ENCODE measurements around the gene MITD1. TPM values are rescaled to one million over a fixed set of nuclear protein-coding genes. Genes with fewer than 3 reads are reported as not detected.

Gene MITD1
- polyA plus RNA-seq, 1 donor from 2014 or later: 87.7 TPM

DNA sequence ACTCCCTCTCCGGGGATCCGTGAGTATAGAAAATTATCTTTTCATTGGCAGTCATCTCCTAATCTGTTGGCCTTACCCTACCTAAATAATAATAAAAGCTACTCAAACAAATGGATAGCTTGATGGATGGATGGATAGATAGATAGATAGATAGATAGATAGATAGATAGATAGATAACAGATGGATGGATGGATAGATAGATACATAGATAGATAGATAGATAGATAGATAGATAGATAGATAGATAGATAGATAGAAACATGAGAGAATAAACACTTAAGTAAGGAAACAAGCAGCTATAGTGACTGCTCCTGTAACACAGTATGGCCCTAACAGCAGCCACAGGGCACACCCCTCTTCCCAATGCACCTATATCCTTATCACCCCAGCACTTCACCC, 35.2 kb upstream of the MITD1 start:
- no peak overlapping the region for H2AFZ ChIP-seq (ENCODE audit: low read depth, low read length)
- no peaks in the 10 kb centered on the region for H4K20me1 ChIP-seq (ENCODE audit: insufficient read depth)
- no peaks in the 10 kb centered on the region for H3F3A ChIP-seq (ENCODE audit: insufficient read depth, low read length, poor library complexity, severe bottlenecking)
- H3K9ac ChIP-seq (ENCODE audit: low read length): no peak overlapping the region
- H3K9me2 ChIP-seq (ENCODE audit: insufficient read depth, low read length): no peaks in the 10 kb centered on the region
- H3K36me3 ChIP-seq (ENCODE audit: insufficient read depth, low read length): no peaks in the 10 kb centered on the region
- no peak overlapping the region for H3K27ac ChIP-seq (ENCODE audit: low read length)
- no peak overlapping the region for H3K4me3 ChIP-seq (ENCODE audit: low read length)
- no peaks in the 10 kb centered on the region for H3K79me2 ChIP-seq (replicated peaks; ENCODE audit: insufficient read depth, low read length)
- no peak for TF ChIP-seq TAF1 (IDR thresholded peaks at IDR 0.05; ENCODE audit: low read depth)
- no peak for TF ChIP-seq SMC3 (conservative IDR thresholded peaks at IDR 0.05; ENCODE audit: poor library complexity)
- TF ChIP-seq RAD21 (conservative IDR thresholded peaks at IDR 0.05): no peak
- TF ChIP-seq MXI1 (conservative IDR thresholded peaks at IDR 0.05; ENCODE audit: poor library complexity, severe bottlenecking): no peak
- TF ChIP-seq EZH2 (IDR thresholded peaks at IDR 0.05; ENCODE audit: borderline replicate concordance, insufficient read depth, low read length, poor library complexity, severe bottlenecking): no peak
- TF ChIP-seq, protein P1, sequence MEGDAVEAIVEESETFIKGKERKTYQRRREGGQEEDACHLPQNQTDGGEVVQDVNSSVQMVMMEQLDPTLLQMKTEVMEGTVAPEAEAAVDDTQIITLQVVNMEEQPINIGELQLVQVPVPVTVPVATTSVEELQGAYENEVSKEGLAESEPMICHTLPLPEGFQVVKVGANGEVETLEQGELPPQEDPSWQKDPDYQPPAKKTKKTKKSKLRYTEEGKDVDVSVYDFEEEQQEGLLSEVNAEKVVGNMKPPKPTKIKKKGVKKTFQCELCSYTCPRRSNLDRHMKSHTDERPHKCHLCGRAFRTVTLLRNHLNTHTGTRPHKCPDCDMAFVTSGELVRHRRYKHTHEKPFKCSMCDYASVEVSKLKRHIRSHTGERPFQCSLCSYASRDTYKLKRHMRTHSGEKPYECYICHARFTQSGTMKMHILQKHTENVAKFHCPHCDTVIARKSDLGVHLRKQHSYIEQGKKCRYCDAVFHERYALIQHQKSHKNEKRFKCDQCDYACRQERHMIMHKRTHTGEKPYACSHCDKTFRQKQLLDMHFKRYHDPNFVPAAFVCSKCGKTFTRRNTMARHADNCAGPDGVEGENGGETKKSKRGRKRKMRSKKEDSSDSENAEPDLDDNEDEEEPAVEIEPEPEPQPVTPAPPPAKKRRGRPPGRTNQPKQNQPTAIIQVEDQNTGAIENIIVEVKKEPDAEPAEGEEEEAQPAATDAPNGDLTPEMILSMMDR (IDR thresholded peaks at IDR 0.05; ENCODE audit: poor library complexity, severe bottlenecking): no peak
- TF ChIP-seq, protein P2, sequence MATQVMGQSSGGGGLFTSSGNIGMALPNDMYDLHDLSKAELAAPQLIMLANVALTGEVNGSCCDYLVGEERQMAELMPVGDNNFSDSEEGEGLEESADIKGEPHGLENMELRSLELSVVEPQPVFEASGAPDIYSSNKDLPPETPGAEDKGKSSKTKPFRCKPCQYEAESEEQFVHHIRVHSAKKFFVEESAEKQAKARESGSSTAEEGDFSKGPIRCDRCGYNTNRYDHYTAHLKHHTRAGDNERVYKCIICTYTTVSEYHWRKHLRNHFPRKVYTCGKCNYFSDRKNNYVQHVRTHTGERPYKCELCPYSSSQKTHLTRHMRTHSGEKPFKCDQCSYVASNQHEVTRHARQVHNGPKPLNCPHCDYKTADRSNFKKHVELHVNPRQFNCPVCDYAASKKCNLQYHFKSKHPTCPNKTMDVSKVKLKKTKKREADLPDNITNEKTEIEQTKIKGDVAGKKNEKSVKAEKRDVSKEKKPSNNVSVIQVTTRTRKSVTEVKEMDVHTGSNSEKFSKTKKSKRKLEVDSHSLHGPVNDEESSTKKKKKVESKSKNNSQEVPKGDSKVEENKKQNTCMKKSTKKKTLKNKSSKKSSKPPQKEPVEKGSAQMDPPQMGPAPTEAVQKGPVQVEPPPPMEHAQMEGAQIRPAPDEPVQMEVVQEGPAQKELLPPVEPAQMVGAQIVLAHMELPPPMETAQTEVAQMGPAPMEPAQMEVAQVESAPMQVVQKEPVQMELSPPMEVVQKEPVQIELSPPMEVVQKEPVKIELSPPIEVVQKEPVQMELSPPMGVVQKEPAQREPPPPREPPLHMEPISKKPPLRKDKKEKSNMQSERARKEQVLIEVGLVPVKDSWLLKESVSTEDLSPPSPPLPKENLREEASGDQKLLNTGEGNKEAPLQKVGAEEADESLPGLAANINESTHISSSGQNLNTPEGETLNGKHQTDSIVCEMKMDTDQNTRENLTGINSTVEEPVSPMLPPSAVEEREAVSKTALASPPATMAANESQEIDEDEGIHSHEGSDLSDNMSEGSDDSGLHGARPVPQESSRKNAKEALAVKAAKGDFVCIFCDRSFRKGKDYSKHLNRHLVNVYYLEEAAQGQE (IDR thresholded peaks at IDR 0.05; ENCODE audit: borderline replicate concordance): no peak
- TF ChIP-seq POLR2AphosphoS5 (IDR thresholded peaks at IDR 0.05): no peak
- TF ChIP-seq EP300 (conservative IDR thresholded peaks at IDR 0.05; ENCODE audit: poor library complexity, severe bottlenecking): no peak
- H3K9me3 ChIP-seq (ENCODE audit: low read length): no peaks in the 10 kb centered on the region
- no peaks in the 10 kb centered on the region for H3K27me3 ChIP-seq (ENCODE audit: insufficient read depth, low read depth, low read length)
- no peak overlapping the region for H3K4me2 ChIP-seq (ENCODE audit: low read length)

DNA sequence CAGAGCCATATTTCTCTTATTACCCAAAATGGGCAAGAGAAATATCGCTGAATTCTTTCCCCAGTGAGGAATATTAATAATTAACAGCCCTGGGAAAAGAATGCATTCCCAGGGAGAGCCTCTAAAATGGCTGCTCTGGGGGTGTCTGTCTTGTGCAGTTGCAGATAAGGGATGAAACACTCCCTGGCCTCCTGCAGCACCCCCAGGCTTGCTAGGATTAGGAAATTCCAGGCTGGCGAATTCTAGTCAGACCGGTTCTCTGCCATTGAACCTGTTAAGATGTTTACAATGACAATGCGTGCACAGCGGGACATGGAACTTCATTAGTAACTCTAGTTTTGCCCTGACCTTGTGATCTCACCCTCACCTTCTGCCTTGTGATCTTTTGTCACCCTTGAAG, 24.6 kb upstream of the MITD1 start:
- Histone ChIP-seq H3K9me2 (ENCODE audit: insufficient read depth, low read length) (no peaks in the 10 kb centered on the region), H3K27ac (ENCODE audit: low read length) (no peak overlapping the region), H3K4me3 (ENCODE audit: low read length) (no peak overlapping the region), H3K4me2 (ENCODE audit: low read length) (no peak overlapping the region), H2AFZ (ENCODE audit: low read depth, low read length) (no peak overlapping the region), H4K20me1 (ENCODE audit: insufficient read depth) (no peaks in the 10 kb centered on the region), H3K9me3 (ENCODE audit: low read length) (no peaks in the 10 kb centered on the region), H3K36me3 (ENCODE audit: insufficient read depth, low read length) (no peaks in the 10 kb centered on the region), H3K9ac (ENCODE audit: low read length) (no peak overlapping the region), H3K79me2 (replicated peaks; ENCODE audit: insufficient read depth, low read length) (no peaks in the 10 kb centered on the region), H3F3A (ENCODE audit: insufficient read depth, low read length, poor library complexity, severe bottlenecking) (no peaks in the 10 kb centered on the region), H3K27me3 (ENCODE audit: insufficient read depth, low read depth, low read length) (no peaks in the 10 kb centered on the region)
- no peak for TF ChIP-seq RAD21 (conservative IDR thresholded peaks at IDR 0.05)
- no peak for TF ChIP-seq POLR2AphosphoS5 (IDR thresholded peaks at IDR 0.05)
- no peak for TF ChIP-seq SMC3 (conservative IDR thresholded peaks at IDR 0.05; ENCODE audit: poor library complexity)
- TF ChIP-seq, protein P1 (IDR thresholded peaks at IDR 0.05; ENCODE audit: poor library complexity, severe bottlenecking): no peak
- no peak for TF ChIP-seq TAF1 (IDR thresholded peaks at IDR 0.05; ENCODE audit: low read depth)
- TF ChIP-seq EP300 (conservative IDR thresholded peaks at IDR 0.05; ENCODE audit: poor library complexity, severe bottlenecking): no peak
- TF ChIP-seq, protein P2 (IDR thresholded peaks at IDR 0.05; ENCODE audit: borderline replicate concordance): no peak
- TF ChIP-seq EZH2 (IDR thresholded peaks at IDR 0.05; ENCODE audit: borderline replicate concordance, insufficient read depth, low read length, poor library complexity, severe bottlenecking): no peak
- TF ChIP-seq MXI1 (conservative IDR thresholded peaks at IDR 0.05; ENCODE audit: poor library complexity, severe bottlenecking): no peak
